H1 (cell line): ENCODE results near the gene PLEKHG5. TPM values are rescaled to one million over a fixed set of nuclear protein-coding genes. Genes with fewer than 3 reads are reported as not detected.

Source experiments
- CTCF ChIA-PET: fragments of 300-600 bp; sonication (Branson Sonifier 250); formaldehyde crosslinking; loops from one replicate; lab custom pipeline; 2021; ENCODE audit not compliant: partially characterized antibody; lab: Charles Lee
- POLR2A ChIA-PET: fragments of 300-600 bp; sonication (Branson Sonifier 250); formaldehyde crosslinking; loops from one replicate; lab custom pipeline; 2021; ENCODE audit warnings: inconsistent platforms; ENCODE audit not compliant: partially characterized antibody; lab: Charles Lee
- DNase-seq, 2 experiments: peaks; one replicate each; pipeline versions ENCODE4 v3.0.0 to v3.0.0-alpha.2; 2010 to 2022; ENCODE audit warnings: low spot score in 2 of 2, low read depth in 1 of 2, mixed read lengths in 1 of 2
- FAIRE-seq: peaks from 2 replicates; lab custom pipeline; 2011; peaks lifted over from hg19 to GRCh38; lab: Jason Lieb, UNC
- H2AFZ ChIP-seq: 2 replicates; pipeline ENCODE4 v1.8.1; 2012; ENCODE audit warnings: low read length, inconsistent platforms
- H2AK5ac ChIP-seq: 2 replicates; pipeline ENCODE4 v1.6.1; 2013; ENCODE audit warnings: low read depth, low read length
- H2BK120ac ChIP-seq: replicated peaks from 2 replicates; pipeline ENCODE3; 2013; ENCODE audit warnings: low read depth, low read length, inconsistent platforms
- H2BK12ac ChIP-seq: 2 replicates; pipeline ENCODE4 v1.6.1; 2013; ENCODE audit warnings: low read depth, low read length
- H2BK15ac ChIP-seq: 2 replicates; pipeline ENCODE4 v1.6.1; 2013; ENCODE audit warnings: low read length
- H2BK20ac ChIP-seq: 2 replicates; pipeline ENCODE4 v1.6.1; 2013; ENCODE audit warnings: low read length
- H2BK5ac ChIP-seq: 2 replicates; pipeline ENCODE4 v1.6.1; 2013; ENCODE audit warnings: low read depth, low read length
- H3K14ac ChIP-seq: 2 replicates; pipeline ENCODE4 v1.6.1; 2013; ENCODE audit warnings: inconsistent platforms; ENCODE audit not compliant: insufficient read length
- H3K18ac ChIP-seq: 2 replicates; pipeline ENCODE4 v1.6.1; 2013; ENCODE audit warnings: low read length; ENCODE audit errors: extremely low read depth
- H3K23ac ChIP-seq: 2 replicates; pipeline ENCODE4 v1.6.1; 2013; ENCODE audit warnings: inconsistent platforms; ENCODE audit not compliant: insufficient read length
- H3K23me2 ChIP-seq: 2 replicates; pipeline ENCODE4 v1.6.1; 2013; ENCODE audit warnings: low read depth, low read length
- H3K27ac ChIP-seq: 2 replicates; pipeline ENCODE4 v1.6.1; 2011; ENCODE audit warnings: low read depth, low read length, inconsistent platforms
- H3K27me3 ChIP-seq, 4 experiments: replicated peaks in 1 of 4; 1 replicate in 1 of 4; 2 replicates in 3 of 4; pipeline versions ENCODE4 v1.6.1 to v1.8.1; 2011 to 2013; ENCODE audit warnings: low read length in 3 of 4, mild to moderate bottlenecking in 3 of 4, inconsistent platforms in 2 of 4, mixed read lengths in 2 of 4, moderate library complexity in 1 of 4; ENCODE audit not compliant: control insufficient read depth in 3 of 4, insufficient read depth in 3 of 4; ENCODE audit errors: extremely low read depth in 1 of 4
- H3K36me3 ChIP-seq, 4 experiments: 2 replicates each; pipeline versions ENCODE4 v1.6.1 to v1.8.1; 2011 to 2013; ENCODE audit warnings: mild to moderate bottlenecking in 4 of 4, low read length in 3 of 4, moderate library complexity in 2 of 4, control low read depth in 1 of 4, inconsistent platforms in 1 of 4; ENCODE audit not compliant: insufficient read depth in 4 of 4, control insufficient read depth in 2 of 4
- H3K4ac ChIP-seq: replicated peaks from 2 replicates; pipeline ENCODE3; 2013; ENCODE audit warnings: low read length, low read depth, mixed read lengths, inconsistent platforms; ENCODE audit not compliant: insufficient read length
- H3K4me1 ChIP-seq, 4 experiments: replicated peaks in 1 of 4; 1 replicate in 1 of 4; 2 replicates in 3 of 4; pipeline versions ENCODE4 v1.6.1 to v1.8.1; 2011 to 2013; ENCODE audit warnings: low read length in 3 of 4, inconsistent platforms in 2 of 4, mixed read lengths in 1 of 4; ENCODE audit not compliant: insufficient read depth in 4 of 4, control insufficient read depth in 3 of 4
- H3K4me2 ChIP-seq, 2 experiments: 2 replicates each; pipeline versions ENCODE4 v1.6.1 to v1.8.1; 2011 to 2013; ENCODE audit warnings: low read depth in 2 of 2, low read length in 2 of 2, control low read depth in 1 of 2, inconsistent platforms in 1 of 2, mild to moderate bottlenecking in 1 of 2; ENCODE audit not compliant: insufficient read depth in 1 of 2
- H3K4me3 ChIP-seq, 4 experiments: fragments of 200-600, 300-600 bp in 1 of 4; sonication (generic), shearing (Covaris generic), sonication (Bioruptor Twin) in 1 of 4; 2 replicates each; pipeline versions ENCODE4 v1.5.1 to v1.8.1; 2011 to 2016; ENCODE audit warnings: low read length in 4 of 4, low read depth in 3 of 4, control low read depth in 2 of 4, inconsistent platforms in 2 of 4, mild to moderate bottlenecking in 2 of 4, mixed read lengths in 1 of 4, moderate library complexity in 1 of 4; ENCODE audit not compliant: insufficient read depth in 2 of 4; ENCODE audit errors: extremely low read depth in 1 of 4
- H3K56ac ChIP-seq: replicated peaks from 2 replicates; pipeline ENCODE3; 2013; ENCODE audit warnings: low read depth, mild to moderate bottlenecking, mixed read lengths, low read length, inconsistent platforms; ENCODE audit not compliant: insufficient read length
- H3K79me1 ChIP-seq: 2 replicates; pipeline ENCODE4 v1.6.1; 2013; ENCODE audit warnings: low read depth, low read length, control low read depth
- H3K79me2 ChIP-seq, 2 experiments: 2 replicates each; pipeline versions ENCODE4 v1.6.1 to v1.8.1; 2012 to 2013; ENCODE audit warnings: low read length in 2 of 2, mild to moderate bottlenecking in 2 of 2, inconsistent platforms in 1 of 2; ENCODE audit not compliant: insufficient read depth in 2 of 2, control insufficient read depth in 1 of 2
- H3K9ac ChIP-seq, 4 experiments: replicated peaks in 1 of 4; 1 replicate in 1 of 4; 2 replicates in 3 of 4; pipeline versions ENCODE4 v1.6.1 to v1.8.1; 2011 to 2013; ENCODE audit warnings: low read depth in 3 of 4, low read length in 3 of 4, control low read depth in 2 of 4, mild to moderate bottlenecking in 2 of 4, moderate library complexity in 2 of 4, inconsistent platforms in 1 of 4; ENCODE audit errors: extremely low read depth in 1 of 4
- H3K9me3 ChIP-seq, 2 experiments: 2 replicates each; pipeline versions ENCODE4 v1.6.1 to v1.8.1; 2012 to 2013; ENCODE audit warnings: mild to moderate bottlenecking in 2 of 2, moderate library complexity in 2 of 2, control low read depth in 1 of 2, inconsistent platforms in 1 of 2, low read depth in 1 of 2, low read length in 1 of 2, mixed read lengths in 1 of 2; ENCODE audit not compliant: insufficient read depth in 2 of 2
- H4K20me1 ChIP-seq, 2 experiments: replicated peaks in 1 of 2; 2 replicates each; pipeline versions ENCODE3 to v1.8.1; 2011 to 2013; ENCODE audit warnings: inconsistent platforms in 2 of 2, low read length in 2 of 2, mild to moderate bottlenecking in 1 of 2; ENCODE audit not compliant: insufficient read depth in 2 of 2, control insufficient read depth in 1 of 2
- H4K5ac ChIP-seq: 2 replicates; pipeline ENCODE4 v1.6.1; 2013; ENCODE audit warnings: low read length, low read depth, mixed read lengths, inconsistent platforms; ENCODE audit not compliant: insufficient read length
- H4K8ac ChIP-seq: 2 replicates; pipeline ENCODE4 v1.8.0; 2013; ENCODE audit warnings: mild to moderate bottlenecking, moderate library complexity, low read length, inconsistent platforms; ENCODE audit not compliant: insufficient read depth; ENCODE audit errors: extremely low read depth
- H4K91ac ChIP-seq: replicated peaks from 2 replicates; pipeline ENCODE3; 2013; ENCODE audit warnings: low read length, mixed read lengths, inconsistent platforms; ENCODE audit not compliant: insufficient read length
- BACH1 ChIP-seq: IDR thresholded peaks from 2 replicates; pipeline ENCODE4 v1.6.1; 2012; ENCODE audit warnings: low read length, improper control_type of control experiment
- EGR1 ChIP-seq: IDR thresholded peaks from 2 replicates; pipeline ENCODE4 v1.6.1; 2011; ENCODE audit warnings: low read depth, low read length, borderline replicate concordance
- HDAC2 ChIP-seq, 2 experiments: fragments of 300-600 bp in 1 of 2; sonication (generic) in 1 of 2; IDR thresholded peaks; 2 replicates each; pipeline ENCODE4 v1.6.1; 2011 to 2012; ENCODE audit warnings: low read depth in 2 of 2, low read length in 2 of 2, mild to moderate bottlenecking in 2 of 2, moderate library complexity in 2 of 2, borderline replicate concordance in 1 of 2, inconsistent platforms in 1 of 2
- HDAC6 ChIP-seq: IDR thresholded peaks from one replicate; pipeline ENCODE4 v1.7.1; 2012; ENCODE audit warnings: low read depth, mild to moderate bottlenecking, inconsistent platforms, low read length, moderate library complexity
- KDM1A ChIP-seq: fragments of 200-600, 300-600 bp; sonication (generic); IDR thresholded peaks from 2 replicates; pipeline ENCODE4 v1.7.1; 2016; ENCODE audit warnings: mild to moderate bottlenecking, low read length, borderline replicate concordance
- KDM4A ChIP-seq: IDR thresholded peaks from one replicate; pipeline ENCODE4 v1.7.1; 2012; ENCODE audit warnings: low read depth, mild to moderate bottlenecking, moderate library complexity, low read length, inconsistent platforms; ENCODE audit not compliant: severe bottlenecking
- KDM5A ChIP-seq: fragments of 200-600 bp; IDR thresholded peaks from 2 replicates; pipeline ENCODE4 v1.7.1; 2012; ENCODE audit warnings: mild to moderate bottlenecking, low read length, inconsistent platforms, mixed read lengths
- POLR2A ChIP-seq, 2 experiments: IDR thresholded peaks; 1 replicate in 1 of 2; 2 replicates in 1 of 2; pipeline ENCODE4 v1.6.1; 2011; ENCODE audit warnings: low read depth in 2 of 2, low read length in 2 of 2, mild to moderate bottlenecking in 2 of 2; ENCODE audit errors: control extremely low read depth in 1 of 2
- RBBP5 ChIP-seq: IDR thresholded peaks from 2 replicates; pipeline ENCODE4 v1.7.1; 2012; ENCODE audit warnings: low read depth, mild to moderate bottlenecking, inconsistent platforms, low read length, moderate library complexity, borderline replicate concordance
- SP1 ChIP-seq: IDR thresholded peaks from 2 replicates; pipeline ENCODE4 v1.6.1; 2011; ENCODE audit warnings: low read depth, low read length
- SP2 ChIP-seq: IDR thresholded peaks from 2 replicates; pipeline ENCODE4 v1.6.1; 2012; ENCODE audit warnings: mild to moderate bottlenecking, low read length, inconsistent platforms
- SP4 ChIP-seq: IDR thresholded peaks from 2 replicates; pipeline ENCODE4 v1.6.1; 2012; ENCODE audit warnings: low read length, inconsistent platforms
- WGBS, 2 experiments: shearing (Covaris generic) in 1 of 2; methylation state at CpG; one replicate each; pipeline versions ENCODE4 v1.1.6 to v1.1.7; 2013 to 2015; ENCODE audit warnings: low lambda C conversion rate in 2 of 2, mixed read lengths in 2 of 2, inconsistent platforms in 1 of 2, low coverage in 1 of 2, missing lambda C conversion rate in 1 of 2; ENCODE audit not compliant: insufficient replicate concordance in 2 of 2, insufficient coverage in 1 of 2, insufficient read length in 1 of 2; ENCODE audit errors: extremely low coverage in 1 of 2, missing lambda C conversion rate in 1 of 2; 5-methylcytosine and 5-hydroxymethylcytosine counted together
- polyA plus RNA-seq, 7 experiments: library from polyadenylated mRNA; depleted of rRNA in 3 of 7; stranded (reverse) in 5 of 7; unstranded in 2 of 7; fragments of >200 nt in 5 of 7; fragments of 200-250 nt in 2 of 7; gene quantifications; 1 replicate in 5 of 7; 2 replicates in 1 of 7; 4 replicates in 1 of 7; pipeline versions ENCODE4 v1.2.1 to v1.2.3, GENCODE V29; 2011 to 2013; ENCODE audit warnings: missing spikeins in 2 of 7, mixed read lengths in 2 of 7
- total RNA-seq: library from RNA; stranded (reverse); fragmentation: NEBNext Ultra II Directional; extraction: Animal tissue kit (Norgen Biotek cat#: 25700); gene quantifications from 2 replicates; pipeline ENCODE4 v1.2.1, GENCODE V29; 2021

Gene PLEKHG5
- total and polyA plus RNA-seq, 2 of the 8 experiments (the other 6 are each of a cell fraction or from before 2014, with no cell fraction given) = 10.4 to 13.8 TPM

- H4K20me1 ChIP-seq = peaks cover 0 to 7% of the 10 kb centered on the region in 2 experiments
- WGBS, 2 experiments = 94% methylated on average over 26 of the region's 26 CpGs; no CpG with 5 or more reads in 1 of the 2 experiments
- ChIA-PET POLR2A (no interaction called here), CTCF (interaction anchor here (0.6 to 2.9 kb wide), 9 partner anchors 9 to 181 kb away, joined by 3 to 42 read pairs (median 3); no protein-coding TSS in a partner anchor)
- no peak overlapping the region for H3K4me2 ChIP-seq
- no peaks in the 10 kb centered on the region for H3K79me1 ChIP-seq
- H4K5ac ChIP-seq = no peak overlapping the region
- peaks cover 29 to 47% (median 41%) of the 10 kb centered on the region in 4 experiments for H3K27me3 ChIP-seq
- H2BK15ac ChIP-seq = no peak overlapping the region
- H3K4me3 ChIP-seq = no peak overlapping the region
- H2BK20ac ChIP-seq = 0 out of 2 replicates have a peak overlapping the region, but pooled peaks have one; percentile 61
- H2AFZ ChIP-seq = no peak overlapping the region
- H3K4ac ChIP-seq = no peak overlapping the region
- no peak overlapping the region for H3K56ac ChIP-seq
- no peak for DNase-seq
- no peak overlapping the region for H3K9ac ChIP-seq
- H3K23ac ChIP-seq = no peak overlapping the region
- no peaks in the 10 kb centered on the region for H3K79me2 ChIP-seq
- peaks cover 0 to 24% (median 9%) of the 10 kb centered on the region in 4 experiments; a peak in 5 of 7 replicates for H3K4me1 ChIP-seq
- no peak overlapping the region for H2BK120ac ChIP-seq
- H3K18ac ChIP-seq = no peak overlapping the region
- H4K8ac ChIP-seq = 0 out of 2 replicates have a peak overlapping the region, but pooled peaks have one; percentile 59
- no peak overlapping the region for H4K91ac ChIP-seq
- H3K36me3 ChIP-seq = peaks cover 0 to 5% (median 0%) of the 10 kb centered on the region in 4 experiments; a peak in 1 of 8 replicates
- no peak overlapping the region for H2AK5ac ChIP-seq
- H2BK5ac ChIP-seq = no peak overlapping the region
- FAIRE-seq = no peak
- peaks cover 6% of the 10 kb centered on the region; the same call in 1 of the 2 replicates for H3K23me2 ChIP-seq
- no peak overlapping the region; the same call in 1 of the 2 replicates for H2BK12ac ChIP-seq
- H3K9me3 ChIP-seq = no peaks in the 10 kb centered on the region
- no peak overlapping the region for H3K14ac ChIP-seq
- no peak overlapping the region for H3K27ac ChIP-seq
- TF ChIP-seq RBBP5 (no peak), KDM1A (no peak), KDM4A (no peak), BACH1 (no peak), SP2 (no peak), SP1 (no peak), EGR1 (no peak), POLR2A (IDR thresholded peaks at IDR 0.05; ENCODE audit: control extremely low read depth in 1 of 2, low read depth in 2 of 2, low read length in 2 of 2) (no peak), HDAC6 (no peak), KDM5A (no peak), HDAC2 (IDR thresholded peaks at IDR 0.05; ENCODE audit: borderline replicate concordance in 1 of 2, low read depth in 2 of 2, low read length in 2 of 2) (no peak), SP4 (no peak)
These were observed 63.8 kb downstream of the PLEKHG5 start for GRCh38 chr1:6427441-6428390.
